ENCODE results near the gene SMG6. TPM values are rescaled to one million over a fixed set of nuclear protein-coding genes. Genes with fewer than 3 reads are reported as not detected.

SMG6 gene
- total RNA-seq, 4 donors from 2014 or later = 17.9 to 24.0 (median 20.1) TPM

- Histone ChIP-seq H3K27ac (peak overlapping the region in 2 of 4 donors; percentile 68 to 88), H3K36me3 (peaks cover 4 to 77% (median 6%) of the 10 kb centered on the region in 3 donors), H3K4me3 (no peak overlapping the region), H3K4me1 (peaks cover 21 to 58% (median 44%) of the 10 kb centered on the region in 3 donors), H3K27me3 (no peaks in the 10 kb centered on the region), H3K9me3 (no peaks in the 10 kb centered on the region)
- no peak for TF ChIP-seq POLR2A (IDR thresholded peaks at IDR 0.05)
- TF ChIP-seq, protein P1, sequence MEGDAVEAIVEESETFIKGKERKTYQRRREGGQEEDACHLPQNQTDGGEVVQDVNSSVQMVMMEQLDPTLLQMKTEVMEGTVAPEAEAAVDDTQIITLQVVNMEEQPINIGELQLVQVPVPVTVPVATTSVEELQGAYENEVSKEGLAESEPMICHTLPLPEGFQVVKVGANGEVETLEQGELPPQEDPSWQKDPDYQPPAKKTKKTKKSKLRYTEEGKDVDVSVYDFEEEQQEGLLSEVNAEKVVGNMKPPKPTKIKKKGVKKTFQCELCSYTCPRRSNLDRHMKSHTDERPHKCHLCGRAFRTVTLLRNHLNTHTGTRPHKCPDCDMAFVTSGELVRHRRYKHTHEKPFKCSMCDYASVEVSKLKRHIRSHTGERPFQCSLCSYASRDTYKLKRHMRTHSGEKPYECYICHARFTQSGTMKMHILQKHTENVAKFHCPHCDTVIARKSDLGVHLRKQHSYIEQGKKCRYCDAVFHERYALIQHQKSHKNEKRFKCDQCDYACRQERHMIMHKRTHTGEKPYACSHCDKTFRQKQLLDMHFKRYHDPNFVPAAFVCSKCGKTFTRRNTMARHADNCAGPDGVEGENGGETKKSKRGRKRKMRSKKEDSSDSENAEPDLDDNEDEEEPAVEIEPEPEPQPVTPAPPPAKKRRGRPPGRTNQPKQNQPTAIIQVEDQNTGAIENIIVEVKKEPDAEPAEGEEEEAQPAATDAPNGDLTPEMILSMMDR (IDR thresholded peaks at IDR 0.05) = no peak
- intact Hi-C loops (cut with DNase I) = no loop called here
- no peak for DNase-seq
- WGBS, 2 donors = 59 to 66% methylated on average over 5 of the region's 5 CpGs
These were observed 120.2 kb downstream of the SMG6 start for GRCh38 chr17:2183346-2183745.

GRCh38 chr17:2181897-2182448, 121.6 kb downstream of the SMG6 start:
- no peak for DNase-seq
- intact Hi-C loops (cut with DNase I) = no loop called here
- Histone ChIP-seq H3K27me3 (no peaks in the 10 kb centered on the region), H3K4me3 (no peak overlapping the region), H3K9me3 (no peaks in the 10 kb centered on the region), H3K27ac (peak overlapping the region; percentile 53 to 88 (median 78)), H3K4me1 (peaks cover 21 to 72% (median 58%) of the 10 kb centered on the region in 3 donors), H3K36me3 (peaks cover 4 to 65% (median 6%) of the 10 kb centered on the region in 3 donors)
- WGBS, 2 donors = 56 to 89% methylated on average over 6 of the region's 8 CpGs
- TF ChIP-seq, protein P1 (IDR thresholded peaks at IDR 0.05) = no peak
- no peak for TF ChIP-seq POLR2A (IDR thresholded peaks at IDR 0.05)

- Histone ChIP-seq H3K4me3 (no peak overlapping the region), H3K27ac (peak overlapping the region; percentile 53 to 88 (median 78)), H3K4me1 (peaks cover 21 to 78% (median 63%) of the 10 kb centered on the region in 3 donors), H3K36me3 (peaks cover 4 to 64% (median 6%) of the 10 kb centered on the region in 3 donors), H3K27me3 (no peaks in the 10 kb centered on the region), H3K9me3 (no peaks in the 10 kb centered on the region)
- intact Hi-C loops (cut with DNase I) = no loop called here
- TF ChIP-seq, protein P1 (IDR thresholded peaks at IDR 0.05) = no peak
- TF ChIP-seq POLR2A (IDR thresholded peaks at IDR 0.05) = no peak
- WGBS, 2 donors = 60% methylated on average over 13 of the region's 13 CpGs
- DNase-seq = no peak
These were observed 122.2 kb downstream of the SMG6 start for GRCh38 chr17:2181206-2181896.

DNA sequence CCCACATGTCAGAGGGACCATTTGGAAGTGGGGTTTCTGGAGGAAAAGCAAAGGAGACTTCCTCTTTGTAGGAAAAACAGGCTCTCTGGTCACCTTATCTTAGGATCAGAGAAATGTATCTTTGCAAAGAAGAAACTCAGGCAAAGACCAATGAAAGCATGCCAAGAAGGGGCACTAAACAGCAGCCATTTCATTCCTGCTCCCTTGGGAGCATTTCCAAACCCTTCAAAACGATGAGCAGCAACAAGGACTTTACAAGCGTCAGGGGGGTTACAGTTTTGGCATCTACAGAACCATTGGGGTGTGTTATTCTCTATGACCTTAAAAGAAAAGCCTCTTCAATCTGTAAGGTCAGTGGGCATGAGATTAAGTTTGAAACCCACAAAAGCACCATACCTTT, 122.8 kb downstream of the SMG6 start:
- no peak for DNase-seq
- Histone ChIP-seq H3K4me3 (no peak overlapping the region), H3K9me3 (no peaks in the 10 kb centered on the region), H3K4me1 (peaks cover 21 to 84% (median 66%) of the 10 kb centered on the region in 3 donors), H3K27ac (peak overlapping the region; percentile 53 to 88 (median 78)), H3K27me3 (no peaks in the 10 kb centered on the region), H3K36me3 (peaks cover 2 to 63% (median 6%) of the 10 kb centered on the region in 3 donors)
- TF ChIP-seq, protein P1 (IDR thresholded peaks at IDR 0.05) = no peak
- no peak for TF ChIP-seq POLR2A (IDR thresholded peaks at IDR 0.05)
- intact Hi-C loops (cut with DNase I) = no loop called here
- 68 to 88% methylated on average over 2 of the region's 2 CpGs for WGBS, 2 donors

GRCh38 chr17:2179615-2180295, 123.8 kb downstream of the SMG6 start:
- 16 to 21% methylated on average over 5 to 7 of the region's 9 CpGs for WGBS, 2 donors
- TF ChIP-seq, protein P1 (IDR thresholded peaks at IDR 0.05) = no peak
- TF ChIP-seq POLR2A (IDR thresholded peaks at IDR 0.05) = no peak
- H3K27me3 ChIP-seq = no peaks in the 10 kb centered on the region
- no peak overlapping the region for H3K4me3 ChIP-seq
- intact Hi-C loops (cut with DNase I) = loop anchor here (10.0 kb wide), 1 partner anchor 55 kb away; no protein-coding TSS in a partner anchor
- no peak for DNase-seq
- no peaks in the 10 kb centered on the region for H3K9me3 ChIP-seq
- H3K36me3 ChIP-seq = peaks cover 0 to 53% (median 6%) of the 10 kb centered on the region in 3 donors
- H3K4me1 ChIP-seq = peaks cover 30 to 94% (median 76%) of the 10 kb centered on the region in 3 donors
- peak overlapping the region; percentile 46 to 88 (median 78) for H3K27ac ChIP-seq

All from esophagus squamous epithelium (tissue), 5 donors.